GM21717 (cell line): ENCODE measurements around the gene C6orf89.
"Not testable (repeated sequence)": the region's sequence is repeated elsewhere in the genome, so short reads cannot be mapped to it uniquely, and the experiment has no call there.

Experiments
- ATAC-seq: cut with Tn5 transposase; IDR thresholded peaks from one replicate; pipeline ENCODE4 v1.9.1; 2021; ENCODE audit warnings: mild to moderate bottlenecking, moderate library complexity; ENCODE audit not compliant: unreplicated experiment

The C6orf89 gene

GRCh38 chr6:36920049-36920448 lies 34.3 kb downstream of the C6orf89 start:
- ATAC-seq = no peak

- ATAC-seq = no peak
Observed at GRCh38 chr6:36920546-36920945, 34.8 kb downstream of the C6orf89 start.

GRCh38 chr6:36924131-36924530 lies 38.4 kb downstream of the C6orf89 start:
- no peak for ATAC-seq

DNA sequence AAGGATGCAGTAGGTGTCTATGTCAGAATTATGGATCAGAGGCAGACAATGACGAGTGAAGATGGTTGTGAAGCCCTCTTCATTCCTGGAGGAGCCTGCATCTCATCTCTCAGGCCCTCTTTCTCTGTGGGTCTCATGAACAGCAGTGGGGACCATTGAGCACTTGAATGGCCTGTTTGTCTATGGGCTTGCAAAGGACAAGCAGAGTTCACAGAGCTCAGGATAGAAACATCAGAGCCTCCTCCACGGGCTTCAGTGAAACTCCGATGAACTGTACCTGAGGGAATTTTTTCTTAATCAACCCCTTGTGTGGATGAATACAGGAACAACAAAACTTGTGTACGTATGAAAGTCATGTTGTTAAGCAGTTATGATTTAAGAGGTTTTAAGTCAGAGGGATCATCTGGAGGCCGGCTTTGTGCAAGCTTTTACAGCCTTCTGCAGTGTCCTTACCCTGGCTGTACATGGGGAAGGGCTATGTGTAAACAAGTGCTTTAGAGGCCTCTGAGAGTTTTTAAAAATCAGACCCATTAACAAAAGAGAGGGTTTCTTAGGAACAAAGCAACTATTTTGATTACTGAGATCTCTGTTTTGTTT lies 39.1 kb downstream of the C6orf89 start:
- ATAC-seq = no peak

DNA sequence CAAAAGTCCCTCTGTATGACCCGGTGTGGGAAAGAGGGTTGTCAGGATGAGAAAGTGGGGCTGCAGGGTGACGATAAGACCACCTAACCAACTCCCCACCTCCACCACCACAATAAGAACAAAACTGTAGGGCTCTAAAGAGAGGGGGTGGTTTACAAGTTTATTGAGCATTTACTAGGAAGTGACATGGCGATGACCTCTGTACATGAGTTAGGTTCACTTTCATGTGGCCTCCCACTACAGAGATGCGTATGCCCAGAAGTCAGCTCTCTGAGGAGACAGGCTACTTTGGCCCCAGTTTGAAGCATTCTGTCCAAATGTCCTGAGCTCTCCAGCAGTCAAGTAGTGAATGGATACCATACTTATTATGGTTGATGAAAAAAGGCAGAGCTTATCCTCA lies 40.1 kb downstream of the C6orf89 start:
- no peak for ATAC-seq

DNA sequence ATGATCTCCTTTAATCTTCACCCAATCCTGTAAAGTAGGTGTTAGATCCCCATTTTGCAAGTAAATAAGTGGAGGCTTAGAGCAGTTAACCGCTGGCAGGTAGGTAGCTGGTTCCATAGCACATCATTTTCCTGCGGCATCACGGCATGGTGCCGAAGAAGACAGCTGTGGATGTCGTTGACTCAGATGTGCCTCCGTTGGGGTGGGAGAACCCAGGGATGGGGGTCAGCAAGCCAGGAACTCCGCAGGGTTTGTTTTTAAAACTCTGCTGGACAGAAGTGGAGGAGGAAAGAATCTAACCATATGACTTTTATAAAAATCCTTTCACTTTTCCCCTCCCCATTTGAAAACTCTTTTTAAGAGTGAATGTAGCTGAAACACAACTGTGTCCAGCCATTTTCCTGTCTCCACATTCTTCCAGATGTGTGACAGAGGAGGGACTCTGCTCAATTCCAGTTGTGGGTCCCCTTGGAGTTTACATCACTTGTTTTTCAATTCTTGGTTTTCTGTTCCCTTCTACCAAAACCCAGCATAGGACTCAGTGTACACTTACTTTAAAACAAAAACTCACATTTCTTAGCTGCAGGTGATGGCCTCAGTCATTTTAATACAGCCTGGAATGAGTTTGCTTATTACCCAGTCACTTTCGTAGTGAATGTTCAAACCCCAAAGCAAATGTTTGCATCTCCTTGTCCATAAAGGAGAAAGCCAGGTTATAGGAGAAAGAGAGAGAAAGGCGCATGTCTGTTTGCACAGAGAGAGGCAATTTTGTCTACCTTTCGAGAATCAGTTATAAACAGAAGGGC lies 41.2 kb downstream of the C6orf89 start:
- no peak for ATAC-seq

DNA sequence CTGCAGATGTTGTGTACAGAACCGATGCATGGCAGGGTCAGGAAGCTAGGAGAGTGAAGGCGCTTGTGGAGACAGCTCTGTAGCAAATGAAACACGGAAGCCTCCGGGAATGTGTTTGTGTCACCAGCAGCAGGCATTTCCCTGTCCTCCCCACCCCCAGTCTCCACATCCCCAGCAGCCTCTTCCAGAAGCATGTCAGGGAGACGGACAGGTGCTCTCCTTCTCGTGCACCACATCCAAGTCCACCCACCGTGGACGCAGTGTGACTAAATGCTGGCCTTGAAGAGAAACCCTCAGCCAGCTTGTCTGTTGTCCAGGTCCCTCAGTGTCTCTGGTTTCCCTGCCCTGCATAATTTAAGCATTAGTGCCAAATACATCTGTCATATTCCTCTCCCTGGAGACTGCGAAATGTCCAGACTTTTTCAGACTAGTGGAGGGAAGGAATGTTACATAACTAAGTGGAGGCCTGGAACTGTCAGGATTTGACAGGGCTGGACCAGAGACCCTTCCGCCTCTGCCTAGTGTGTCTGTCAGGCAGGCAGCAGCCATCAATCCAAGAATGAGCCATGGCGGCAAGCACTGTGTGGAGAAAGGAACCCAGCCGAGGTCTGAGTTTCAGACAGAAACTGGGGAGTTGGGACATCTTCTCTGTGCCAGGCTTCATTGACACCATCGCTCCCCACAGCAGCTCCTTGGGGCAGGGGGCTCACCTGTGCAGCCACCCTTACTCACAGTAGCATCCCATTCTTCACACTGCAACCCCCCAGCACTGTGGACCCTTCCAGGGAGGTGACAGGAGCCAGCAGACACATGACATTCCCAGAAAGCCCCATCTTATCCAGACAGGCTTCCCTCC lies 42.2 kb downstream of the C6orf89 start:
- no peak for ATAC-seq

DNA sequence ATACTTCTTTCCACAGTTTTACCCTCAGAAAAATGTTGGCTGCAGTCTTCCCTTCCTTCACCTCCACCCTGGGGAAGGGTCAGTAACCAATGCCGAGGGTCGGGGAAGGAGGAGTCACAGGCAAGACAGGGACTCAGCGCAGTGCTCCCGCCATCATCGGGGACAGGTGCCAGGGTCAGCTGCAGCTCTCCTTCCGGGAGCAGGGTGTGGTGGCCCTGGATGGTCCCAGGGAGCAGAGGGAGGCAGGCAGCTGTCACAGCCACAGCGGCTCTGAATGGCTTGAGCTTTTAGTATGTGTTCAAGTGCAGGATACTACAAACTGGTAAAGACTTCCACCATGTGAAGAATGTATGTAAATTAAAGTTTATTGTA lies 42.8 kb downstream of the C6orf89 start:
- ATAC-seq = no peak

DNA sequence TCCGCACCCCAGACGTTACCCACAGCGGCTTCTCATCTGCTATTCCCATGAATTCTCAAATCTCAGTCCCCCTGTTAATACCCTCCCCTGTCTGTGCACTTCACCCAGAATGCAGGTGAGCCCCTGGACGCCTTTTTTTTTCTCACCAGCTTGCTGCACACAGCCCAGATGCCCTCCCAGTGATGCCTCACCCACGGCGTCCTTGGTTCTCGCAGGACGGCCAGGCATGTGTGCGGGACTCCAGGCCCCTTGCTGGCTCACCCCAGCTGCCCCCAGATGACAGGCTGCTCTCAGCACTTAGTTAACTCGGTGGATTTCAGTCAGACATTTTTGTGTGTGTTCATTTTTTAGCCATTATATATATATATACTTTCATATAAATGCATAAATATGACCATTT lies 43.4 kb downstream of the C6orf89 start:
- no peak for ATAC-seq

- ATAC-seq = no peak
Observed at GRCh38 chr6:36929607-36930006, 43.9 kb downstream of the C6orf89 start.

DNA sequence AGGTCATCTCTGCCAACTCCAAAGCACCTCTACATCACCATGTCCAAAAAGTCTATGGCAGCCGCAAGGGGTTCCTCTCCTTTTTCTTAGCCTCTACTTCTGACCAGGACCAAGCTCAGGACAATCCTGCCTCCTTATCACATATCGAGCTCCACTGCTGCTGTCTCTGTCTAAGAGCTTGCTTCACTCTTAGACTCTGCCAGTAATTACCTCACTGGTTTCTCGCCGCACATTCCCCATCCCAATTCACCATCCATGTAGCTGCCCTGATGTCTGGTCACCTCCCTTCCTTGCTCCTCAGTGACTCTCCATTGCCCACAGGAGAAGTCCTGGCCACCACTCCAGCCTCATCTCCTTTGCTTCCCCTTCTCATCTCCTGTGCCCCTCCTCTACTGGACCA lies 44.7 kb downstream of the C6orf89 start:
- ATAC-seq = no peak

GRCh38 chr6:36933102-36933501 lies 47.4 kb downstream of the C6orf89 start:
- no peak for ATAC-seq

DNA sequence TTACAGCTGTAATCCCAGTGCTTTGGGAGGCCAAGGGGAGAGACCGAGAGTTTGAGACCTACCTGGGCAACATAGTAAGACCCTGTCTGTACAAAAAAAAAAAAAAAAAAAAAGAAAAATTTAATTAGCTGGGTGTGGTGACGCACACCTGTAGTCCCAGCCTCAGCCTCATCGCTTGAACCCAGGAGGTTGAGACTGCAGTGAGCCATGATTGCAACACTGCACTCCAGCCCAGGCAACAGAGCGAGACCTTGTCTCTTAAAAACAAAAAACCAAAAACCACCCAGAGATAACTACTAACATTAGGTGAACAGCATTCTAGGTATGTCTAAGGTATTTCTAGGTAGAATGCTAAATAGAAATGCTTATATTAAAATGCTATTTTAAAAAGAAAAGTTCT lies 47.8 kb downstream of the C6orf89 start:
- ATAC-seq = no peak

DNA sequence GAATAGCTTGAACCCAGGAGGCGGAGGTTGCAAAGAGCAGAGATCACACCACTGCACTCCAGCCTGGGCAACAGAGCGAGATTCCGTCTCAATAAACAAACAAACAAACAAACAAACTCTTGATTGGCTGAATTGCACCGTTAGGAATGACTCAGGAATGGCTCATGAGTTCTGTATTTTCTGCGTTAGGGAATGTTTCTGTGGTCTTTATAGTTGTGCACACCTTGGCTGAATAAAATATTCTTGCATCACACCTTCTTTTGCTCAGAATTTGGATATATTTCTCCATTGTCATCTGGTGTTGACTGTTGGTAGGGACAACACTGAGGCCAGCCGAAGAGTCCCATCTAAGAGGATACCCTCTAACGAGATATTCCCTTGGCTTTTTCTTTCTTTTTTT lies 49.1 kb downstream of the C6orf89 start:
- ATAC-seq = no peak

DNA sequence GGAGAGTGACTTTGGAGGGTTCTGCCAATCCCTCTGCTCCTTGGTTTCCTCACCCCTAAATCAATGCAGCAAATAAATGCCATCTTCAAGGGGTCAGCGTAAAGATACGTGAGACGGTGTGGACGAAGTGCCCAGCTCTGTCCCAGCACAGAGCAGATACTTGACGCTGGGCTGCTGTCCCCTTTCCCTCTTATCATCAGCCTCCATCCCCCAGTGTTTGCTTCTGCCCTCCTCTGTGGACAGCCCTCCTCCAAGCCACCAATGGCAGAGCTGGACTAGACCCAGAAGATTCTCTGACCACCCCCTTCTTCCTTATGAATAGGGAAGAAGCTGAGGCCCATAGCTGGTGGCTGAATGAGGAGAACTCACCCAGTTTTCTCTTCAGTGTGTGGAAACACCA lies 51.1 kb downstream of the C6orf89 start:
- ATAC-seq = no peak

DNA sequence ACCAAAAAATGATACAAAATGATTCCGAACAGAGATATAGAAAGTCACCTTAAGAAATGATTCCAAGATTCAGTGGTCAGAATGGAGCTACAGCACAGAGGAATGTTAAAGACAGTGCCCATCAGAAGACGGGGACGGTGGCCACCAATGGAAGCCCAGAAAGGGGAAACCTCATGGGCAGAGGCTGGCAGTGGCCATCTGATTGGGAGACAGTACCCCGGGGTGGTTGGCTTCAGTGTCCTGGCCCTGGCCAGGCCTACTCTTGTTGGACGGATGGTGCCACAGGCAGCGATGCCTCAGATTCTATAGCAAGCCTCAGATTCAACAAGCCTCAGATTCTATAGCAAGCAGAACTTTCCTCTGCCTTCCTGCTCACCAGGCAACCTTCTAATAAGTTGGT lies 52.1 kb downstream of the C6orf89 start:
- no peak for ATAC-seq

DNA sequence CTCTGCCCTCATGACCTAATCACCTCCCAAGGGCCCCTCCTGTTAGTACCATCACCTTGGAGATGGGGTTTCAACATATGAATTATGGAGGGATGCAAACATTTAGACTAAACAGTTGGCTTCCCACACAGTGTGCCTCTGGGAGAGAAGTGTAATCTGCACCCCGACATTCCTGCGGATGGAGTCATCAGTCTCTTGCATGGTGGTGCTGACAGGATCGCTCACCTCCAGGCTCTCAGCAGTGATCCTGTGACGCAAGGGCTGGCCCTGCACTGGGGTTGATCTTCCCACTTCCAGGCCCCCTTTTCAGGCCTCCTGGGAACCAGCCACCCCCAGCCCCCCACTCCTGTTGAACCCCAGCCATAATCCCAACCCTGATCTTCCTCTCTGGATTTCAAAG lies 52.8 kb downstream of the C6orf89 start:
- ATAC-seq = no peak

DNA sequence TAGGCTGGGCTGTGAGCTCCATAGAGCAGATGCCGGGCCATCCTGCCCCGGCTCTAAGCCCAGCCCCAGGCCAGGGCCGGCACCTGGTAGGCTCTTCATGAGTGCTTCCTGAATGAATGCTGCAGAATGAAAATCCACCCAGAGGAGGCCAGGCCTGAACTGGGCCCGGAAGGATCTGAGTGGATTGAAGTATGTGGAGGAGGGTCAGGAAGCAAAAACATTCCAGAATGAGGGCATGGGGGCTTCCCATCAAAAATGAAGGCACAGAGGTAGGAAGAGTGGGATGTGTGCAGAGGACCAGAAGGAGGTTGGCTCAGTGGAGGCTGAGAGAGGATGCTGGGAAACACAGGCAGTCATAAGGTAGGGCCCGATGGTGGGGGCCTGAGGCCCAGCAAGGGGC lies 53.3 kb downstream of the C6orf89 start:
- ATAC-seq = not testable (repeated sequence)

DNA sequence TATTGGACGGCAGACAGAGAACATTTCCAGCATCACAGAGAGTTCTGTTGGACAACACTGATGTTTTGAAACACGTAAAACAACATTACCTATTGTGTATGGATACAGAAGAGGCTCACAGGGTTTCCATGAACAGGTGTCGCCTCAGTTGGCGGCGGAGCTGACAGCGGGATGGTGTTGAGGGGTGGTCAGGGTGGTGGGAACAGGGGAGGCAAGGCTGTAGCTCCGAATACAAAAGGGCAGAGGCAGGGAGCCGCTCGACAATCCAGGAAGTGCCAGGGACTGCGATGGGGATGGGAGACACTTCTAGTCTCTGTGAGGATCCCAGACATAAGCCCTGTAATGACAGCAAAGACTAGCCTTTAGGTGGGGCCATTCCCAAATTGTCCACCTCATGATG lies 54.3 kb downstream of the C6orf89 start:
- no peak for ATAC-seq

GRCh38 chr6:36941561-36941960 lies 55.8 kb downstream of the C6orf89 start:
- ATAC-seq = not testable (repeated sequence)

DNA sequence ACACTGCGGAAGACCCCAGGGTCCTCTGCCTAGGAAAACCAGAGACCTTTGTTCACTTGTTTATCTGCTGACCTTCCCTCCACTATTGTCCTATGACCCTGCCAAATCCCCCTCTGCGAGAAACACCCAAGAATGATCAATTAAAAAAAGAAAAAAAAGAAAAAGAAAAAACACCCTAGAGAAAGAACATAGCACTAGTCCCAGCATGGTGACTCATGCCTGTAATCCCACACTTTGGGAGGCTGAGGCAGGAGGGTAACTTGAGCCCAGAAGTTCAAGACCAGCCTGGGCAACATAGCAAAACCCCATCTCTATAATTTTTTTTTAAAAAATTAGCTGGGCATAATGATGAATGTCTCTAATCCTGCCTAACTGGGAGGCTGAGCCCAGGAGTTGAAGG lies 56.6 kb downstream of the C6orf89 start:
- ATAC-seq = not testable (repeated sequence)

DNA sequence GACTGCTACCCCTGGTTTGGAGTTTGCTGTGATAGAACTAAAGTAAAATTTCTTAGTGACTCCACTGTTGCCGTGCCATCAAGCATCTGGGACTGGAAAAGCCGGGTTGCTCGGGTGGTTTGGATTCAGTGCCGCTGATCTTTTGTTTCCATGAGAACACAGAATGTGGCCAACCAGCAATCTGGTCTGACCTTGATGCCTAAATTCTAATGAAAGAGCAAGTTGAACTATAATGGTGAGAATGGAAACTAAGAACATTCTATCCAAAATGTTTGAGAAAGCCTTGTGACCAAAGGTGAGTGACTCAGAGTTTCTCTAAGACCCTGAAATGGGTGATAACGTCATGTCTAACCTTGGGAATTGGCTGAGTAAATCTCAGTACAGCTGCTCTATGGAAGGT lies 58.9 kb downstream of the C6orf89 start:
- ATAC-seq = no peak
